HG02970 (cell line): ENCODE measurements around the gene COLEC11.
"Not testable (repeated sequence)": the region's sequence is repeated elsewhere in the genome, so short reads cannot be mapped to it uniquely, and the experiment has no call there.

Source experiments
- ATAC-seq: cut with Tn5 transposase; IDR thresholded peaks from one replicate; pipeline ENCODE4 v1.9.1; 2021; ENCODE audit warnings: mild to moderate bottlenecking, moderate library complexity, moderate number of reproducible peaks; ENCODE audit not compliant: unreplicated experiment, low FRiP score

COLEC11 gene

DNA sequence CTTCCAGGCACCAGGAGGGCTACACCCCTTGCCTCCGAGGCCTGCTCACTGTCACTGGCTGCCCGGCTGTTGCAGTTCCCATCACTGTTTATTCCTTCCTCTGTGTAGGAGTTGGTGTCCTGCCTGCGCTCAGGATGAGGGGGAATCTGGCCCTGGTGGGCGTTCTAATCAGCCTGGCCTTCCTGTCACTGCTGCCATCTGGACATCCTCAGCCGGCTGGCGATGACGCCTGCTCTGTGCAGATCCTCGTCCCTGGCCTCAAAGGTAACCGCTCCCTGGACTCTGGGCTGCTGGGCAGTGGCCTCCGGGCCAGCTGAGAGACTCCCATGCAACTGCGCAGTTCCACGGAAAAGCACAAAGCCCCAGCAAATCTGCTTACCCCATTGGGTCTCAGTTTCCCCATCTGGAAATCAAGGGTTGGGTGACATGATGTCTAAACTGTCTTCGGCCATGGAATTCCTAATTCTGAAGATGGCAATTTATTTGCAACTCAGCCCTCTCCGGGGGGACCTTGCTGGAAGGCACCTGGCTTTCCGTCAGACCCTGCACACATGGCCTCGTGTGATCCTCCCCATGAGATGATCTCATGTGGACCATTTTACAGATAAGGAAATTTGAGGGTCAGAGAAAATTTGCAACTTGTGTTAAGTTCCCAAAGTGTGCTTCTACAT is 9.4 kb downstream of the COLEC11 start:
- ATAC-seq, result no peak

DNA sequence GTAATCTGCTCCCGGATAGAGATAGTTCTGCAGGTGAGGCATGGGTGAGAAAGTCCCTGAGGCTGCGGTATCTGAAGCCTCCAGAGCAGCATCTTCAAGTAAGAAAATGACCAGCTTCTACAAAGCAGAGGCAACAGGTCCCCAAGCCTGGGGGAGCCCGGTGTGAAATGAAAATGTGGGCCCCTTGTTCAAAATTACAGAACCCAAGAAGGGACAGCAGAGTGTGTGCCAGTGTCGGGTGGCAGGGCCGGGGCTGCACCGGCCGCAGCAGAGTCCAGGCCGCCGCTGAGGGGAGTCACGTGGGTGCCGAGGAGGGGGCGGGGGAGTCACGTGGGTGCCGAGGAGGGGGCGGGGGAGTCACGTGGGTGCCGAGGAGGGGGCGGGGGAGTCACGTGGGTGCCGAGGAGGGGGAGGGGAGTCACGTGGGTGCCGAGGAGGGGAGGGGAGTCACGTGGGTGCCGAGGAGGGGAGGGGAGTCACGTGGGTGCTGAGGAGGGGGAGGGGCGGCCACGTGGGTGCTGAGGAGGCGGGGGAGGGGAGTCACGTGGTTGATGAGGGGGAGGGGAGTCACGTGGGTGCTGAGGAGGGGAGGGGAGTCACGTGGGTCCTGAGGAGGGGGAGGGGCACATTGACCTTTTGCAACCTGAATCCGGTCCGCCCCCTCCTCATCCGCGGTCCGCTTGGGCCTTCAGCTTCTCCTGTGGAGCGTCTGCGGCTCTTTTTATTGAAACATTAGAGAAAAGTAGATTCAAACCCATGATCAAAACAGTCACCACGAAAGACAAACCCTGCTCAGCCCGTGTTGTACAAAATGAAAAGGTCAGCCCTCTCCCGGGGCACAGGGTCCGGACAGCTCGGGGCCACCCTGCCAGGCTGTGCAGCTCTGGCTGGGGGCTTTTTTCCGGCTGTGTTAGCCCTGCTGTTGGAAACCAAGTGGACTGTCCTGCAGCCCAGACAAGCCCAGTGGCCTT is 10.4 kb downstream of the COLEC11 start:
- no peak for ATAC-seq

DNA sequence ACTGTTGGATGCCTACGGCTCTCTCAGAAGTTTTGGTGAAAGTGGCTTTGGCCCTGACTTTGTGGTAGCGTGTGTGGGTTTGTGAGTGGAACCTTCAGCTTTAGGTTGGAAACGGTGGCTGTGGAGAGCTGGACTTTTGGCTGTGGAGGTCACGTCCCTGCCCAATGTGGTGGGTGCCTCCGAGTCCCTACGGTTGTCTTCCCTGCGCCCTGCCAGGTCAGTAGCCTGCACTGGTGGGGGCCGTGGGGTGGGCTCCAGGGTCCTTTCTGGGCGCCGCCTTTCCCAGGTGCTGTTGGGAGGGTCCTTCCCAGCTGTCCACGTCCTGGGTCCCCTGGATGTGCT is 11.1 kb downstream of the COLEC11 start:
- ATAC-seq, result no peak

DNA sequence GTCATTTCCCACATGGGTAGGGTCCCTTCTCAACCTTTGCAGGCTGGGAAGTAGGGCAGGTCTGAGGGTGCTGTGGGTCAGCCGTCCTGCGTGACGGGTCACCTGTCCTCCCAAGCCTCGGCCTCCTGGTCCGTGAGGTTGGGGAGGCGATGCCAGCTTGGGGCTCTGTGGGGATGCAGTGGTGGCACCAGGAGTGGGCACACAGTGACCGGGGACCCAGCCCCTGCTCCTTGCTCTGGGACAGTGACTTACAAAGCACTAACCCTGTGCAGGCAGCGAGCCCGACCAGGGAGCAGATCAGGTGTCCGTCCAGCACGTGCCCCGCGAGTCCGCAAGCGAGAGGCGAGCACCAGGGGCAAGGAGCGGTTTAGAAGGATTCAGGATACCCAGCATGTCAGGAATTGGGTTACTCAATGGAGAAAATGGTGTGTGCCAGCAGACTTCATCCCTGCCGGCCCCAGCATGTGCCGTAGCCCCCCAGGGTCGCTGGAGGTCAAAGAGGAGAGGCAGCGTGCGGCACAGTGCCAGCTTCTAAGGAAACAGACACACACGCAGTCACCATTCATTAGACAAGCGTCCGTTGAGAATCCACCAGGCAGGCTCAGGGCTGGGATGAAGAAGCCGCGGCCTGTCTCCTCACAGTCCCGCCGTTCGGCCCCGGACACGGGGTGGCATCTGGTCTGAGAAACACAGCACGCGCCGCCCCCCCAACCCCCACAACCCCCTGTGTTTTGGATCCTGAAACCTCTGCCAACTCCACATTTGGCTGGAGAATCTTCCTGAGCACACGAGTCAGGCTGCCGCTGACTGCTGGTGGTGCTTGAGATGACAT is 11.7 kb downstream of the COLEC11 start:
- ATAC-seq, result no peak

DNA sequence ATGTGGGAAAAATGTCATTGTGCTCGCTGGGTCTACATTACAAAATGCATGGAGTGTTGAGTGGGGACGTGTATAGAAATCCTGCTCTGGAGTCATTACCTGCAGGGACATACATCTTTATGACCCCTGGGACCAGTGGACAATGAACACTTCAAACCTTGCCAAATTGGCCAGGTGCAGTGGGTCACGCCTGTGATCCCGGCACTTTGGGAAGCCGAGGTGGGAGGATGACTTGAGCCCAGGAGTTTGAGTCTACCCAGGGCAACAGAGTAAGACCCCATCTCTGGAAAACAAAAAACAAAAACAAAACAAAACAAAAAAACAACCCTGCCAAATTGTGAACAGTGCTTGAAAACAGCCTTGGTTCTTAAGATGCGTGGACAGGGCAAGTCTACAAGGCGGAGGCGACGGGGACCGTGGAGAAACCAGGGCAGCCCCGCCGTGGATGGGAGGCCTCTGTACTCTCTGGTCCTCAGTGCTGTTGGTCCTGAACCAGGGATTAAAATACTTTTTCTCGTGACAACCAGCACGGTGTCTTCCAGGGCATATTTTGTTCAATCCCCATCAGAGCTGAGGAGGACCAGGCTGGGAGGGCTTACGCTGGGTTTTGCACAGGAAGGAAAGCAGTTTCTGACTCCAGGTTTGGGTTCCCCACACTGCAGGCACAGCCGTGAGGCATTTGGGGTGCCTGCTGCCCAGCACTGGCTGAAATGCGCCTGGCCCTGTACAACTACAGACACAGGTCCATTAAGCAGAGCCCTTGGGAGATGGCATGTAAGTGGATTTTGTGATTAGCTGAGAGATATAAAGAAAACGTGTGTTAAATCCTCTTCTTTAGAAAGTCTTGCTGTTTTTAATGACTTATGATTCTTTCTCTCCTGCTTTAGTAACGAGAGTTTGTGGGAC is 13.7 kb downstream of the COLEC11 start:
- no peak for ATAC-seq

DNA sequence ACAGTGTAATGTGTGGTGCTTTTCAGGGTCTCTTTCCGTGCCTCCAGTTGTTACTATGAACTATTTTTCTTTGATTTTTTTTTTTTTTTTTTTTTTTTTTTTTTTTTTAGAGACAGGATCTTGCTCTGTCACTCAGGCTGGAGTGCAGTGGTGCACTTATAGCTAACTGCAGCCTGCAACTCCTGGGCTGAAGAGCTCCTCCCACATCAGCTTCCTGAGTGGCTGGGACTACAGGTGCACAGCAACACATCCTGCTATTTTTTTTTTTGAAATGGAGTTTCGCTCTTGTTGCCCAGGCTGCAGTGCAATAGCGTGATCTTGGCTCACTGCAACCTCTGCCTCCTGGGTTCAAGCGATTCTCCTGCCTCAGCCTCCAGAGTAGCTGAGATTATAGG is 14.4 kb downstream of the COLEC11 start:
- not testable (repeated sequence) for ATAC-seq

DNA sequence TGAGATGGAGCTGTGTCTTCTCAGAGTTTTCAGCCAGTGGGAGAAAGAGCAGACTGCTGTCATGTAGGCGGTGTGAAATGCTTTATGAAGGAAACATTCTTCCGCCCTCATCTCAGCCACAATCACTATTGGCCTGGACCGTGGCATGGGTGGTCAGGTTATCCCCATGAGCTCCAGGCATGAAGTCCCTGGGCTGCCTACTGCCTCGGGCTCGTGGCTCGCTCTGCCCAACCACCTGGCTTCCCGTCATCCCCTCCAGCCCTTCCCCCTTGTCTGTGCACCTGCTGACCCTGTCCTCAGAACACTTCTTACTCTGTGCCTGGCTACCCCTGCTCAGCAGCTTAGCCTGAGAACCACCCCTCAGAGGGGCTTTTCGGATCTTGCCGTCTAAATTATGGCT is 15.5 kb downstream of the COLEC11 start:
- ATAC-seq, result no peak

DNA sequence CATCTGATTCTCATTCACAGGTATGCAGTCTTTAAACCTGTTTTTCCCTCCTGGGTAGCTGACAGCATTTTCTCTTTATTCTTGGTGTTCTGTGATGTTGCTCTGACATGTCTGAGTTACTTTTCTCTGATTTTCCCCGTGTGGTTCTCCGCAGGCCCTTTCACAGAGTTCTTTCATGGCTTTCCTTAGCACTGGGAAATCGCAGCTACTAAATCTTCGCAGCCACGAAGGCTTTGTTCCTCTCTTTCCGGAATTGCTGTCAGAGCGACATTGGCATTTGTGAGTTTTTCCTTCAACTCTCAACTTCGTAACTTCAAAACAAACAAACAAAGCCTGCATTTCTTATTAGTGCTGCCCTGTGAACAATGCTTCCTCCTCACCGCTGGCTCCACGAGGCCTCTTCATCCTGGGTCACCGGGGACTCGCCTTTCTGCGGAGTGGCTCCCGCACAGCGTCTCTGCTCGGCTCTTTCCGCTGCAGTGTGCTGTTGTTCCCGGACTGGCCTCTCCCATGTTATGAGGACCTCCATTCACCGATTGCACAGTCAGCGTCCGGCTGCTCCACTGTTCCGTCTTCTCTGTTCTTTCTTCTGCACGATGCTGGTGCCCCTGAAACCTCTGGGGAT is 16.1 kb downstream of the COLEC11 start:
- ATAC-seq, result no peak

DNA sequence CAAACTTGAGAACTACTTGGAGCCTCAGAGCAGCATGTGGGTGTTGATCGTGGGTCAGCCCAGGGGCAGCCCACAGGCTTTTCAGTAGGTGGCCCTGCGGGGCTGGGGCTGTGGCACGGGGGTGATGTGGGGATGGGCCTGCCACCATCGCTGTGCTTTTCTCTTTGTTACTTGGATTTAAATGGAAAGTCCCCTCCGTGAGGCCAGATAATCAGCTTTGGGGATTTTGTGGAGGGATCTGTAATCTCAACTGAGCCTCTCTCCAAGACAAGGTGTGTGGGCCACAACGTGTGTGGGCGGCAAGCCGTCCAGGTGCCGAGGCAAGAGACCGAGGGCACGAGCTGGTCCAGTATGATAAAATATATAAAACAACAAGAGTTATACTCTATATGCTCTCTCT is 16.7 kb downstream of the COLEC11 start:
- ATAC-seq, result no peak

DNA sequence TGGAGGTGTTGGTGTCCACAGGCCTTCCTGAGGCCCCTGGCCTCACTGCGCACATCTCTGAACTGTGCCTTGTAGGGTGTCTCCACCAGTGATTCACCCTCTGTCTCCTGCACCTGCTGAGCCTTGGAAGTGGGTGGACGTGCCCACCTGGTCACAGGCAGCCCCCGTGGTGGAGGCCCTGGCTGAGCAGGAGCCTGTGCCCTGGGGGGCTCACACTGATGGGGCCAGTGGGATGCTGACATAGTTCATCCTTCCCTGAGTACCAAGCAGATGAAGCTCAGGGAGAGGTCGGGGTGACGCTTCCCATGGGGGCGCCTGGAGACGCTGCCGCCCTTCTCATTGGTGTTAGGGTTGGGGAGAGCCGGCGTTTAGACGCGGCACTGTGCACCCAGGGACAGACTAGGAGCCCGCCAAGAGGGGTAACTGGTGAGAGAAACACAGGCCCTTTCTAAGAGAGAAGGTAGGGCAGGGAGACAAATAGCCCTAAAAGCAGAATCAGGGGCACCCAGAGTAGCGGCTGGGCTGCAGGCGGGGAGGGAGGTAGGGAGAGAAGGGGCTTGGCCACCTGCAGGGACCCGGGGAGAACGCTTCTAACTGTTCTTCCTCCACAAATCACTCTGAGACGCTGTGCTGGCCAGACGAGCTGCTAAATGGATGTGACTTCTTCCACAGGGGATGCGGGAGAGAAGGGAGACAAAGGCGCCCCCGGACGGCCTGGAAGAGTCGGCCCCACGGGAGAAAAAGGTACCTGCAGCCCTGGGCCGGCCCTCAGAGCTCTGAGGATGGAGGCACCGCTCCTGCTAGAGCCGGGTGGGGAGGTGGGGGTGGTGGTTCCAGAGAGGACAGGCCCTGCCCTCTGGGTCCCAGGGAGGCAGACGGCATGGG is 18.0 kb downstream of the COLEC11 start:
- no peak for ATAC-seq

DNA sequence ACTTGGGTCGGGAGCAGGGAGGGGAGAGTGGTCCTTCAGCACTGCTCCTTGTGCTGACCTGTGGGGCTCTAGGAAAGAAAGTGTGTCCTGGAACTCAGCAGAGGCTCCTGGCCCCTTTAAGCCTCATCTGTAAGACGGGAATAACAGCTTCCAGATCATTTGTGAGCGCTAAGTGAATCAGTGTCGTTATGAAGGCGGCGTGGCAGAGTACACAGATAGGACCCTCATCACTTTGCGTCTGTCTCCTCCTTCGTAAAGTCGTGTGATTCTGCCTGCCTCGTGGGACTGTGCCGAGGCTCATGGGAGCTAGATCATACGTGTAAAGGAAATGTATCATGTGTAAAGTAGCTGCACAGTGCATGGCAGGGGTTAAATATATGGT is 18.6 kb downstream of the COLEC11 start:
- no peak for ATAC-seq

DNA sequence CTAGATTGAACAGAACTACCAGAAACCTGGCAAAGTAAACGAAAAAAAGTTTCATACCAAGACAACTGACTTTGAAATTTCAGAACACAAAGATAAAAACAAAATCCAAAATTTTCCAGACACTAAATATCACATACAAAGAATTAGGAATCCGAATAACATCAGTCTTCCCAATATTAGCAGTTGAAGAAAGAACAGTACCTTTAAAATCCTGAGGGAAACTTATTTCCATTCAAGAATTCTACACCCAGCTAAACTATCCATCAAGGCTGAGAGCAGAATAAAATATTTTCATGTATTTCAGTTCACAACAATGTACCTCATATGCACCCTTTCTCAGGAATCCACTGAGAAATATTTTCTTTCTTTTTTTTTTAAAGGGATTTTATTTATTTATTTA is 19.8 kb downstream of the COLEC11 start:
- not testable (repeated sequence) for ATAC-seq

DNA sequence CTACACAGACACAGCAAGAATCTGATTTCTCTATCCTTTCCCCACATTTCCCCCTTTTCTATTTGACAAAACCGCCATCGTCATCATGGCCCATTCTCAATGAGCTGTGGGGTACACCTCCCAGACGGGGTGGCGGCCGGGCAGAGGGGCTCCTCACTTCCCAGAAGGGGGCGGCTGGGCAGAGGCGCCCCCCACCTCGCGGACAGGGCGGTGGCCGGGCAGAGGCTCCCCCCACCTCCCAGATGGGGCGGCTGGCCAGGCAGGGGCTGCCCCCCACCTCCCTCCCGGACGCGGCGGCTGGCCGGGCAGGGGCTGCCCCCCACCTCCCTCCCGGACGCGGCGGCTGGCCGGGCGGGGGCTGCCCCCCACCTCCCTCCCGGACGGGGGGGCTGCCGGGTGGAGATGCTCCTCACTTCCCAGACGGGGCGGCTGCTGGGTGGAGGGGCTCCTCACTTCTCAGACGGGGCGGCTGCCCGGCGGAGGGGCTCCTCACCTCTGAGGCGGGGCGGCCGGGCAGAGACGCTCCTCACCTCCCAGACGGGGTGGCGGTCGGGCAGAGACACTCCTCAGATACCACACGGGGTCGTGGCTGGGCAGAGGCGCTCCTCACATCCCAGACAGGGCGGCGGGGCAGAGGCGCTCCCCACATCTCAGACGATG is 20.8 kb downstream of the COLEC11 start:
- ATAC-seq, result not testable (repeated sequence)

DNA sequence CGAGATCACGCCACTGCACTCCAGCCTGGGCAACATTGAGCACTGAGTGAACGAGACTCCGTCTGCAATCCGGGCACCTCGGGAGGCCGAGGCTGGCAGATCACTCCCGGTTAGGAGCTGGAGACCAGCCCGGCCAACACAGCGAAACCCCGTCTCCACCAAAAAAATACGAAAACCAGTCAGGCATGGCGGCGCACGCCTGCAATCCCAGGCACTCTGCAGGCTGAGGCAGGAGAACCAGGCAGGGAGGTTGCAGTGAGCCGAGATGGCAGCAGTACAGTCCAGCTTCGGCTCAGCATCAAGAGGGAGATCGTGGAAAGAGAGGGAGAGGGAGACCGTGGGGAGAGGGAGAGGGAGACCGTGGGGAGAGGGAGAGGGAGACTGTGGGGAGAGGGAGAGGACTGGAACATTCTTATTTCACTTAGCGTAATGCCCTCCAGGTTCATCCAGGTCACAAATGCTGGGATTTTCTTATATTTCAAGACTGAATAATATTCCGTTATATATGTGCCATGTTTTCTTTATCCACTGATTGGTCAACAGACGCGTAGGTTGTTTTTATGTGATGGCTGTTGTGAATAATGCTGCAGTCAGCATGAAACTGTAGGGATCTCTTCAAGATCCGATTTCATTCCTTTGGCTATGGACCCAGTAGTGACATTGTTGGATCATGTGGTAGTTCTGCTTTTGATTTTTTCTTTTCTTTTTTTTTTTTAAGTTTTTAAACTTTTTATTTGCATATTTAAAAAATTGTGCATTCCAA is 21.7 kb downstream of the COLEC11 start:
- not testable (repeated sequence) for ATAC-seq

DNA sequence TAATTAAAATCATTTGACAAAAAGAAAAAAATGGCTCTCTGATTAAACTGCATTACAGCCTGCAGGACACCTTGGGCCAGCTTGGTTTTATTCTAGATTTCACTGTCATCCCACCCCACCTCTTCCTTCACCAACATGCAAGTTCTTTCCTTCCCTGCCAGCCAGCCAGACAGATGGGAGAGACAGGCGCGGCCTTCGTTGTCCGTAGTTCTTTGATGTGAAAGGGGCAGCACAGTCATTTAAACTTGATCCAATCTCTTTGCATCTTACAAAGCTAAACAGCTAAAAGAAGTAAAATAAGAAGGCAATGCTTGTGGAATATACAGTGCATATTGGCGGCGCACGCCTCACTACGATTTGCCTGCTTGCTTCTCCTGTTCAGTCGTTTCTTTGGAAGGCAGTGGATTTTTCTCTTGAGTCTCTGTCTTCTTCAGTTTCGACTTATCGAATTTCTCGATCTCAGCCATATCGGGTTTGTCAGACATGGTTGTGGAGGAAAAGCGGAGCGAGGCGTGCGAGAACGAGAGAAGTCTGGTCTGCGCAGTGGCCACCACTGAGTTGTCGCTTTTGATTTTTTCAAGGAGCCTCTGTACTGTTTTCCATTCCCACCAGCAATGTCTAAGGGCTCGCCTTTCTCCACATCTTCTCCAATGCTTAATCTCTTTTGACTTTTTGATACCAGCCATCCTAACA is 22.4 kb downstream of the COLEC11 start:
- ATAC-seq, result no peak

DNA sequence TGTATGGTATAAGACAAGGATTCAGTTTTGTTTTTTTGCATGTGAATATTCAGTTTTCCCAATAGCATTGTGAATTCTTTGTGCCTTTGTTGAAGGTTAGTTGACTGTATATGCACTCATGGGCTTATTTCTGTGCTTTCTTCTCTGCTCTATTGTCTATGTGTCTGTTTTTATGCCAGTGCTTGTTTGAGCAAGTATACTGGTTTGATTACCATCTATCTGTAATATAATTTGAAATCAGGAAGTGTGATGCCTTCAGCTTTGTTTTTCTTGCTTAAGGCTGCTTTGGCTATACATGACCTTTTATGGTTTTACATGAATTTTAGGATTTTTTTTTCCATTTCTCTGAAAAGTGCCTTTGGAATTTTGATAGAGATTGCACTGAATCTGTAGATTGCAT is 23.5 kb downstream of the COLEC11 start:
- no peak for ATAC-seq

DNA sequence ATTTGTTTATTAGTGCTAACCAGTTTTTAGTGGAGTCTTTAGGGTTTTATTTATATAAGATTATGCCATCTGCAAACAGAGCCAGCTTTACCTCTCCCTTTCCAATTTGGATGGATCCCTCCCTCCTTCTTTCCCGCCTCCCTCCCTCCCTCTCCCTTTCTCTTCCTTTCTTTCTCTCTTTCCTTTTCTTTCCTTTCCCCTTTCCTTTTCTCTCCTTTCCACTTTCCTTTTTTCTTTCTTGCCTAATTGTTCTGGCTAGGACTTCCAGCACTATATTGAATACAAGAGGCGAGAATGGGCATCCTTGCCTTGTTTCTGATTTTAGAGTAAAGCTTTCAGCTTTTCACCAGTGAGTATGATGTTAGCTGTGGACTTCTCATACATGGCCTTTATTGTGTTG is 24.1 kb downstream of the COLEC11 start:
- ATAC-seq, result no peak
